ENCODE data around the gene IL10RA.
"Not testable (repeated sequence)": the region's sequence is repeated elsewhere in the genome, so short reads cannot be mapped to it uniquely, and the experiment has no call there.

IL10RA gene

DNA sequence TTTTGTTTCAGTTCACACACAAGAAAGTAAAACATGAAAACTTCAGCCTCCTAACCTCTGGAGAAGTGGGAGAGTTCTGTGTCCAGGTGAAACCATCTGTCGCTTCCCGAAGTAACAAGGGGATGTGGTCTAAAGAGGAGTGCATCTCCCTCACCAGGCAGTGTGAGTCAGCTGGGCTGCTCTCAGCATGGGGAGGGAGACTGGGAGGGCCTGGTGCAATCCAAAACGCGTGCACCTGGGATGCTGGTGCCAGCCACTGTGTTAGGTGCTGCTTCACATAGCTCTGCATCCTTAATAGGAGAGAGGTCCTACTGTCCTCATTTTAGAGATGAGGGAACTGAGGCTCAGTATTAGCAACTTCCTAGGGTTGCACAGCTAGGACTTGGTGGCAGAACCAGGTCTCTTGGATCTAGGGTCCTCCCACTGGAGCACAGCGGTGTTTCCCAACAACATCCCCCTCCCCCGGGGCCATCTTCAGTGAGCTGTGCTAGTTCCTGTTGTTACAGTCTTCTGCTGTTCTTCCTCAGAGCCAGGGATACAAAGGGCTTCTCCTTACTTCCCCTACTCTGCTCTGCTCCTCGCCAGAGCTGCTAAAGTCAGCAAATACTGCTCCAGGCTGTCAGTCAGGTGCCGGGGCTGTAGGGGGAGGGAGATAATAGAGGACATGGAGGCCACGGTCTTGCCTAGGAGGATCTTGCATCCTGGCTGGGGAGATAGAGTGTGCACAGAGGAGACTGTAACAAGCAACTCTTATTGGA lies 8.0 kb downstream of the IL10RA start:
- no peak for DNase-seq

DNA sequence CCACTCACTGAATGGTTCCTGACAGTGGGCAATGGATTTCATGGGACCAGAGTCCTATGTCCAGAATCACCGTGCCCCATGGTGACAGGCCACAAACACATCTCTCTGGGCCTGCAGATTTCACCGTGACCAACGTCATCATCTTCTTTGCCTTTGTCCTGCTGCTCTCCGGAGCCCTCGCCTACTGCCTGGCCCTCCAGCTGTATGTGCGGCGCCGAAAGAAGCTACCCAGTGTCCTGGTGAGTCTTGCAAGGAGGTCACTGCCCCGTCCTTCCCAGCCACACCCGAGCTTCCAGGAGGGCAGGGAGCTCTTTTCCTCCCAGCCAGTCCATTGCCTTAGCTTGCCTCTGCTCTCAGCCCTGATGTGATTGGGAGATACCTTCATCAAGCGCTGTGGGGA lies 9.3 kb downstream of the IL10RA start:
- no peak for DNase-seq

DNA sequence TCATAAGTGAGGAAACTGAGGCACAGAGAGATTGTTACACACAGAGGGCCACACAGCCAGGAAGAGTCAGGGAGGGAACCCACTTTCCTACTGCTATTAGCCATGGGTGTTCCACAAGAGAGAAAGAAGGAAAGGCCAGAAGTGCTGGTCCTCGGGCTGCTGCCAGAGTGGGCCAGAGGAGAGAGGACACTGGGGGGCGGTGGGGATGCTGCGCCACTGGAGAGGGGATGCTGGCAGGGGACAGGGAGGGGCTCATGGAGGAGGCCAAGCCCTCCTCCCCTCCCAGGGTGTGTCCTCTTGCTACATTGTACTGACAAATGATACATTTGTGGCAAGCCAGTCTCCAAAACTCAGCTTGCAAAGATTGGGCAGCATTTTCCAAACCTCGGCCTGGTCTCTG lies 9.9 kb downstream of the IL10RA start:
- DNase-seq = no peak

DNA sequence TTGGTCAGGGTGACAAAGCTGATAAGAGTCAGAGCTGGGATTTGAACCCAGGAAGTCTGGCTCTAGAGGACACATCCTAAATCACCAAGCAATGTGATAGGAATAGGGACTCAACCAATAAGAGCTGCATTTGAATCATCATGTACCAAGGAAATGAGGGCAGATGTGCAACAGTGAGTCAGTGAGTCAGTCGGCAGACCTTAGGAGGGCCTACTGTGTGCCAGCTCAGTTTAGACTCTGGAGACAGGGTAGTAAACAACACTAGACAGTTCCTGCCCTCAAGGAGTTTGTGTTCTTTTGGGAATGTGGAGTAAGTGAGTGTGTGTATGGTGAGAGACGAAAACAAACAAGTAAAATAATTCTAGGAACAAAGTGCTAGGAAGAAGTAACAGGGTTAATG lies 11.2 kb downstream of the IL10RA start:
- DNase-seq = no peak

DNA sequence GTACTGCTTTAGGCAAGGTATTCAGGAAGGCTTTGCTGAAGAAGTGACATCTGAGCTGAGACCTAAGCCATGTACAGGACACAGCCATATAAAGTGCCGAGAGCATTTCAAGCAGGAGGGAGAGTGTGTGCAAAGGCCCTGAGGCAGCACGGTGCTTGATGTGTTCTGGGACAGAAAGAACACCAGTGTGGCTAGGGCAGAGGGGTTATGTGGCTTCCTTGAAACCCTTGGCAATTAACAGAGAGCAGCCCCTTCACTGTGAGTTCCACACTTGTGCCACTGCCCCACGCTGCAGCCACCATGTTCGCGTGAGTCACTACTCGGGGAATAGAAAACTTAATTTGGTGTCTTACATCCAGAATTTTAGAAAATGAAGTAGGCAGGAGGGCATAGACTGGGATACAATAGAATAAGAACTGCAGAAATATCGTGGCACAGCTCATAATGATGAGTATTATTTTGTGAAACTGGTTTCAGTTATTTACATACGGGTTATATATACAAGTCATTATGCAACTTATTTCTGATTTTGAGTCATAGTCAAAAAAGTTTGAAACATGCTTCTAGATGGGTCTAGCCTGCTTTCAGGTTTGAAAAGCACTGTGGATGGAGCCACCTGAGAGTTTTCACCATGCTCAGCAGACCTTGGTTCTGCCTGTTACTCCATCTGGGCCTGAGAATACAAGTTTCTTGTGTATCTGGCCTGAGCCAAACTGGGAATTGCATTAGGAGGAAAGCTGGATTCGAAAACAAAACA lies 11.8 kb downstream of the IL10RA start:
- peak; percentile 56 for DNase-seq

DNA sequence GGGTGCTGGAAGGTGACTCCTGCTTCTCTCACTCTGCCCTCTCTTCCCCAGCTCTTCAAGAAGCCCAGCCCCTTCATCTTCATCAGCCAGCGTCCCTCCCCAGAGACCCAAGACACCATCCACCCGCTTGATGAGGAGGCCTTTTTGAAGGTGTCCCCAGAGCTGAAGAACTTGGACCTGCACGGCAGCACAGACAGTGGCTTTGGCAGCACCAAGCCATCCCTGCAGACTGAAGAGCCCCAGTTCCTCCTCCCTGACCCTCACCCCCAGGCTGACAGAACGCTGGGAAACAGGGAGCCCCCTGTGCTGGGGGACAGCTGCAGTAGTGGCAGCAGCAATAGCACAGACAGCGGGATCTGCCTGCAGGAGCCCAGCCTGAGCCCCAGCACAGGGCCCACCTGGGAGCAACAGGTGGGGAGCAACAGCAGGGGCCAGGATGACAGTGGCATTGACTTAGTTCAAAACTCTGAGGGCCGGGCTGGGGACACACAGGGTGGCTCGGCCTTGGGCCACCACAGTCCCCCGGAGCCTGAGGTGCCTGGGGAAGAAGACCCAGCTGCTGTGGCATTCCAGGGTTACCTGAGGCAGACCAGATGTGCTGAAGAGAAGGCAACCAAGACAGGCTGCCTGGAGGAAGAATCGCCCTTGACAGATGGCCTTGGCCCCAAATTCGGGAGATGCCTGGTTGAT lies 12.6 kb downstream of the IL10RA start:
- no peak for DNase-seq

DNA sequence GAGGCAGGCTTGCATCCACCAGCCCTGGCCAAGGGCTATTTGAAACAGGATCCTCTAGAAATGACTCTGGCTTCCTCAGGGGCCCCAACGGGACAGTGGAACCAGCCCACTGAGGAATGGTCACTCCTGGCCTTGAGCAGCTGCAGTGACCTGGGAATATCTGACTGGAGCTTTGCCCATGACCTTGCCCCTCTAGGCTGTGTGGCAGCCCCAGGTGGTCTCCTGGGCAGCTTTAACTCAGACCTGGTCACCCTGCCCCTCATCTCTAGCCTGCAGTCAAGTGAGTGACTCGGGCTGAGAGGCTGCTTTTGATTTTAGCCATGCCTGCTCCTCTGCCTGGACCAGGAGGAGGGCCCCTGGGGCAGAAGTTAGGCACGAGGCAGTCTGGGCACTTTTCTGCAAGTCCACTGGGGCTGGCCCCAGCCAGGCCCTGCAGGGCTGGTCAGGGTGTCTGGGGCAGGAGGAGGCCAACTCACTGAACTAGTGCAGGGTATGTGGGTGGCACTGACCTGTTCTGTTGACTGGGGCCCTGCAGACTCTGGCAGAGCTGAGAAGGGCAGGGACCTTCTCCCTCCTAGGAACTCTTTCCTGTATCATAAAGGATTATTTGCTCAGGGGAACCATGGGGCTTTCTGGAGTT lies 13.3 kb downstream of the IL10RA start:
- DNase-seq = no peak

DNA sequence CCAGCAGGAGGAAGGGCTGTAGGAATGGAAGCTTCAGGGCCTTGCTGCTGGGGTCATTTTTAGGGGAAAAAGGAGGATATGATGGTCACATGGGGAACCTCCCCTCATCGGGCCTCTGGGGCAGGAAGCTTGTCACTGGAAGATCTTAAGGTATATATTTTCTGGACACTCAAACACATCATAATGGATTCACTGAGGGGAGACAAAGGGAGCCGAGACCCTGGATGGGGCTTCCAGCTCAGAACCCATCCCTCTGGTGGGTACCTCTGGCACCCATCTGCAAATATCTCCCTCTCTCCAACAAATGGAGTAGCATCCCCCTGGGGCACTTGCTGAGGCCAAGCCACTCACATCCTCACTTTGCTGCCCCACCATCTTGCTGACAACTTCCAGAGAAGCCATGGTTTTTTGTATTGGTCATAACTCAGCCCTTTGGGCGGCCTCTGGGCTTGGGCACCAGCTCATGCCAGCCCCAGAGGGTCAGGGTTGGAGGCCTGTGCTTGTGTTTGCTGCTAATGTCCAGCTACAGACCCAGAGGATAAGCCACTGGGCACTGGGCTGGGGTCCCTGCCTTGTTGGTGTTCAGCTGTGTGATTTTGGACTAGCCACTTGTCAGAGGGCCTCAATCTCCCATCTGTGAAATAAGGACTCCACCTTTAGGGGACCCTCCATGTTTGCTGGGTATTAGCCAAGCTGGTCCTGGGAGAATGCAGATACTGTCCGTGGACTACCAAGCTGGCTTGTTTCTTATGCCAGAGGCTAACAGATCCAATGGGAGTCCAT lies 14.1 kb downstream of the IL10RA start:
- no peak for DNase-seq

DNA sequence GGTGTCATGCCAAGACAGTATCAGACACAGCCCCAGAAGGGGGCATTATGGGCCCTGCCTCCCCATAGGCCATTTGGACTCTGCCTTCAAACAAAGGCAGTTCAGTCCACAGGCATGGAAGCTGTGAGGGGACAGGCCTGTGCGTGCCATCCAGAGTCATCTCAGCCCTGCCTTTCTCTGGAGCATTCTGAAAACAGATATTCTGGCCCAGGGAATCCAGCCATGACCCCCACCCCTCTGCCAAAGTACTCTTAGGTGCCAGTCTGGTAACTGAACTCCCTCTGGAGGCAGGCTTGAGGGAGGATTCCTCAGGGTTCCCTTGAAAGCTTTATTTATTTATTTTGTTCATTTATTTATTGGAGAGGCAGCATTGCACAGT lies 14.6 kb downstream of the IL10RA start:
- no peak for DNase-seq

DNA sequence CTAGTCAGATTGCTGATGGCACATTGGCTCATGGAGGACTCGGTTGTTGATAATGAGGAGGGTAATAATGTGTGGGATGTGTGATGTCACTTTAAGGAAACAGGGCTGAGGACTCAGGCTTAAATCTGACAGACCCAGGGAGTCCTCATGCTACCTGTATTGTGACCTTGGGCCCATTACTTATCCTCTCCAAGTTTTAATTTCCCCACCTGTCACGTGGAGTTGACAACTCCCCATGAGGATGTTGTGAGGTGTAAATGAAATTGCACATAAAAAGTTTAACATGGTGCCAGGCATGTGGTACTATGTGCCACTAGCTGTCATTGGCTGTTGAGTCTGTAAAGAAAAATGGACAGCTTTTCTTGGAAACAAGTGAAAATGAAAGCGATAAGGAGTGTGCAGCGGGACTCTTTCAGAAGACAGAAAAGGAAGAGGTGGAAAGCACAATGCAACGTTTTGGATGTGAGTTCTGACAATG lies 15.3 kb downstream of the IL10RA start:
- peak; percentile 41 for DNase-seq

DNA sequence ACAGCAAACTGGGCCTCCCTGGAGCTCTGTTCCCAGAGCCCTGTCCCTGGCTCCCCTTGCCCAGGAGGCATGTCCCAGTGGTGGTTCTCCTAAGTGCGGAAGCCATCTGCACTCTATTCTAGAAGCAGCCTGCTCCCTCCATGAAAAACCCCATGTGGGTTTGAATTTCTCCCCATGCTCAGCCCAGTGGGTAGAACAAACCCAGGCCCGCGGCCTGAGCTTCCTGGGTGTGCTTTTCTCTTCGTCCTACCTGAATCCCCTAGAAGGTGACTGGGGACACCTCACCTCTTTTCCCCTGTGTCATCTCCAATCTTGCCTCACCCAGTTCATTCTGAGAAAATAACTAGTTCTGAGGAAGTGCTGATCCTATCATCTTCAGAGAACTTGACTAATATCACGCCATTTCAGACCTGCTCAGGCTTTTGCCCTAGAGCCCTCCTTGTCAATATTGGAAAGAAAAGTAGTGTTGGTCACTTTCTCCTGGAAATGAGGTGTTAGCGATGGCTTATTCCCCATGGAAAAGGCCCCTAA lies 15.9 kb downstream of the IL10RA start:
- peak; percentile 81 for DNase-seq

DNA sequence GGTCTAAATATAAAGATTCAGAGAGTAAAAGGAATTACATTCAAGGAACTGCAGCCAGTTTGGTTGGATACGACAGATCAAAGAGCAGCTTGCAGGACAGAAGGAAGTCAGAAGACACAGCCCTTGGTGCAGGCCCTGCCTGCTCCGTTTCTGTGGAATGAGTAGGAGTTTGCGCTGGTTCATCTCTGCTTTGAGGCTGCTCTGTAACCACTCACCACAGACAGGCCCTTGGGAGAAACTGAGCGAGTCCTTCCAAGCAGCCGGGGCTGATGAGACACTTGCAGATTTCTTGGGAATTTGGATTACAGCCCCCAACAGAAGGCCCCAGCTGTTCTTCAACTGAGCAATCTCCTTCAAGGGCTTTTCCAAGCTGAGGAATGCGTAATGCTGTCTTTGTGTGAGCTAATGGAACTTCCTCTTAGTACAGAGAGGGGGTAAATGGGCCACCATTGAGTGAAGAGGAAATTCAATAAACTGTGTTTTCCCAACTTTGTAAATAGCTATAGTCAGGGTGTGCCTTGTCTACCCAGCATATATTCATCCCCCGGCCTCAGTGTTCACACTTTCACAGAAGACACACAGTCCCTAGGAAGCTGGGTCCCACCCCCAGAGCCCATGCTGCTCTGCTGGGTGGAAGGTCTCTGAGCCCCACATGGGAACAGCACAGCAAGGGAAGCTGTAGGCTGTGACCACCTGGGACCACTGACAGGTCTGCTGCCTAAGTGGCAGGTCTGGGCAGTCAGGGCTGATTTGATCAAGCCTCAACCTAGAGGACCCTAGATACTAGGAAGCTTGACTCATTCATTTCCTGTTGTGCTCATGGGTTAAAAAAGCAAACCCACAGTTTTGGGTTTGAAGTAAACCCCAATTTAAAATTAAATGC lies 16.6 kb downstream of the IL10RA start:
- DNase-seq = peak; percentile 87

DNA sequence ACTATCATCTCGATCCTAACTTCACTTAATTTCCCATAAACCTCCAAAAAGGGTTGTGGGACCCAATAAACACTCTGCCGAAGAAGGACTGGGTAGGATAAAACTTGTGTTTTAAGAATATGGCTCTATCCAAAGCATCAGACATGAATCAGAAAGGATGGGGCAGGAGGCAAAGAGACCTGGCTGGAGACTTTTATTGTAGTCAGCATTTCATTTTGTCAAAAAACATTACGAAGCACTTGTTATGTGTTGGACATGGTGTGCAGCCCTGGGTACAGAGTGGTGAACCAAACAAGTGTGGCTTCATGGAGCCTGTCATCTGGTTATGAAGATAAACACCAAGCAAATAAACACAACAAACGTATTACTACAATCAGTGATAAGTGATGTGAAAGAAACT lies 17.3 kb downstream of the IL10RA start:
- no peak for DNase-seq

DNA sequence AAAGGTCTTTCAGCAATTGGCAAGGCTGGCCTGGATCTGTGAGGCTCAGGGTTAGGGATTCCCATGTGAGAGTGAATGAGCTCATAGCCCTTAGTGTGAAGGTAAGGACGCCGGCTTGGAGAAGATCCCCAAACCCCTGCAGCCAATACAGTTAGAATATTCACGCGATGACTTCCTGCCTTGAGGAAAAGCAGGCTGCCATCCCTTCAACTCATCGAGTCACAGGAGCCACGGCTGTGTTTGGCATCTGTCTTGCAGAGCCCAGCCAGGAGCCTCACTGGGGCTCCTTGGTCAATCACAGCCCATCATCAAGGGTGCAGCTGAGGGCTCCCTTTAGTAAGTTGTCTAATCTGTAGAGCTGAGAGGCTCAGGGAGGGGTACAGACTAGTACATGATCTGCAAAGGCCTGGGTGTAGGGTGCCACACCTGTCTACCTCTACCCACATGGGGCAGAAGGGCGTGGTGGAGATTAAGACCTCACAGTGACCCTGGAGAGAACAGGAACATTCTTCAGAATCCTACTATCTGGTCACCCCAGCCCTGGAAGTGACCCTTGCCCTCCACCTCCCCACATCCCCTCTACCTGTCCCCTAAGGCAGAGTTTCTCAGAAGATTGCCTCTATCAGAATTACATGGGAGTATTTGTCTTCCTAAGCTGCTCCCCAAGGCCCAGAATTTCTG lies 18.5 kb downstream of the IL10RA start:
- DNase-seq = no peak

DNA sequence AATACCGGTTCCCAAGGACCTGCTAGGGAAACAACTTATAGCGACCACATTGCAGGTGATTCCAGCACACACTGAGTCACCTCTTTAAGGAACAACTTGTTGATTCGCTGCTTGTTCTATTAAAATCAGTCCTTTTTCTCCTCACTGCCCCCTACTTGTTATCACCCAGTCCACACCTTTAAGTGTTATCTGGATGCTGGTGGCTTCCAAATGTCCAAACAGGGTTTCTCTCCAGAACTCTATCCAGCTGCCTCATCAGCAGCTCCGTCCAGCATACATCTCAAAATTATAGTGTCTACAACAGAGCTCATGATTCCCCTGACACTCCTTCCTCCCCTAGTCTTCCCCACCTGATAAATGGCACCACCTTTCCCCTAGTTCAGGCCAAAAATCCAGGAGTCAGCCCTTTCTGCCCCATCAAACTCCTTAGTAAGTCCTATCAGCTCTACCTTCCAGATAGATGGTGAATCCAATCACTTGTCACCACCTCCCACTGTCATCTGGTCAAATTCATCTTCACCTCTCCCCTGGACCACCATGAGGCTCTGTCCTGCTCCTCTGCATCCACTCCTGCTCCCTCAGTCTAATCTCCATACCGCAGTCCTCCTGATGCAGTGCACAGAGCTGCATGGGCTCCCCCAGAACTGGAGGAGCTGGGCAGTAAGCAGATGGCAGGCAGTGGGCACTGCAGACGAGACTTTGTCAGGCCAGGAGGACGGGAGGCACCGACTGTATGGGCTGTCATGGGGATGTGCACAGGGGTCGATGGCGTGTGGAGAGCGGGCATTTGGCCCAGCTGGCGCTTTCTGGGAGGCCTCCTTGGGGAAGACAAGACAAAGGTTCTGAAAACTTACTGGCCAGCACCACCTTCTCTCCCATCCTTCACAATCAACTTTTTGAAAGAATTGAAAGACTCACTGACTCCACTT lies 19.3 kb downstream of the IL10RA start:
- DNase-seq = no peak

DNA sequence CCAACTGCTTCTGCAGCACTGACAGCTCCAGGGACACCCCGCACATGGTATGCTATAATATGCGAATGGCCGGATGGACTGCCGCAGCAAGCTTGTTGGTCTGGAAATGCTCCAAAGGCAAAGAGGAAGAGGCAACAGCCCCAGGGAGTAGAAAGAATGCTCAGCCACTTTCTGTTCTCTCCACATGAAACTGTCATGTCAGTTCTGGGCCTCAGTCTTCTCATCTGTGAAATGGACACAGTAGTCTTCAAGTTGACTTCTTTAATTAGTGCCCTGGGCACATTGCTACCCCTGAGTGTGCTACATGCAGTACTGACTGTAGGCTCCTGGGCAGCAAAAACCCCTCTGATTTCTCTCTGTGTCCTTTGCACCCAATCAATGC lies 19.9 kb downstream of the IL10RA start:
- no peak for DNase-seq

DNA sequence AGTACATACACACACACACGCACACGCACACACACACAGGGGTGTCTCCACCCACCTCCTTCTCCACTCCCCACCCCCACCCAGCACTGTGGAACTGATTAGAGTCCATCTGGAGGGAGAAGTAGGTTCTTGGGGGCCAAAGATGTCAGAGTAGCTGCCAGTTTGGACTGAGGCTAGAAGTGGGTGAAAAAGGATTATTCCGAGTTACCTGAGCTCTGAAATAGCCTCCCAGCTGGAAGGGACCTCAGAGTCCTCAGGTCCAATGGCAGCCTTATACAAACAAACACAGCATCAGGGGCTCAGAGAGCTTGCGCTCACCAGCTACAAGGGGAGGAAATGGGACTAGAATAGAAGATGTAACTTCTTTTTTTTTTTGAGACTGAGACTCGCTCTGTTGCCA lies 20.8 kb downstream of the IL10RA start:
- DNase-seq = no peak

DNA sequence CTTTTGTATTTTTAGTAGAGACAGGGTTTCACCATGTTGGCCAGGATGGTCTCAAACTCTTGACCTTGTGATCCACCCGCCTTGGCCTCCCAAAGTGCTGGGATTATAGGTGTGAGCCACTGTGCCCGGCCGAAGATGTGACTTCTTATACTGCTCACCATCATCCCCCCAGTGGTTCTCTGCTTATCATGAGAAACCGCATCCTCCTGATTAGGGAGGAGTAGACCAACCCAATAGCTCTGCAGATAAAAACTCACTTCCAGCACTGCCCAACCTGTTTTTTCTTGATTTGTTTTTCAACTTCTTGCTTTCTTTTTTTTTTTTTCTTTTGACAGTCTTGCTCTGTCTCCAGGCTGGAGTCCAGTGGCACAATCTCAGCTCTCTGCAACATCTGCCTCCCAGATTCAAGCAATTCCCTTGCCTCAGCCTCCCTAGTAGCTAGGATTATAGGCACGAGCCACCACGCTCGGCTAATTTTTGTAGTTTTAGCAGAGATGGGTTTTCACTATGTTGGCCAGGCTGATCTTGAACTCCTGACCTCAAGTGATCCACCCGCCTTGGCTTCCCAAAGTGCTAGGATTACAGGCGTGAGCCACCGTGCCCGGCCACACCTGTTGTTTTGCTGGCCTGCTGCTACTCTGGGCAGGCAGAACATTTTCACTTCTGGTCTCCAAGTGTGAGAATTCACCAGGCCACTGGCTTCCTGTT lies 21.5 kb downstream of the IL10RA start:
- DNase-seq = not testable (repeated sequence)

Measured in activated CD4-positive, alpha-beta T cell treated with anti-CD3 and anti-CD28 coated beads for 48 hours (primary cell).